GM12878 (cell line): ENCODE data around the gene RCAN1. TPM values are rescaled to one million over a fixed set of nuclear protein-coding genes. Genes with fewer than 3 reads are reported as not detected.

Experiments used
- ATAC-seq: fragments of 200-7000 bp; cut with Tn5 transposase; 3 replicates; pipeline ENCODE4 v1.9.1; 2020; ENCODE audit warnings: mild to moderate bottlenecking, moderate library complexity
- BruUV-seq: library from RNA; stranded (reverse); fragments of 400-500 nt; replicated peaks from 2 replicates; lab custom pipeline; 2021; lab: Mats Ljungman, UMichigan
- CTCF ChIA-PET: fragments of 300-600 bp; sonication (Branson Sonifier 250); formaldehyde crosslinking; extraction: SDS; loops from one replicate; lab custom pipeline; 2021; ENCODE audit warnings: inconsistent platforms; lab: Yijun Ruan, JAX
- POLR2A ChIA-PET: fragments of 350-600 bp; formaldehyde crosslinking; extraction: SDS; loops from one replicate; lab custom pipeline; 2021; ENCODE audit warnings: inconsistent platforms; lab: Charles Lee
- RAD21 ChIA-PET: fragments of 300-600 bp; sonication (Branson Sonifier 250); formaldehyde crosslinking; loops from one replicate; lab custom pipeline; 2023; ENCODE audit warnings: antibody characterized with exemption; ENCODE audit not compliant: unreplicated experiment; lab: Charles Lee
- SMC1A ChIA-PET: fragments of 300-600 bp; sonication (Branson Sonifier 250); formaldehyde crosslinking; loops from one replicate; lab custom pipeline; 2023; ENCODE audit not compliant: unreplicated experiment, uncharacterized antibody; lab: Charles Lee
- DNase-seq: peaks from one replicate; pipeline ENCODE4 v3.0.0-alpha.2; 2011; ENCODE audit warnings: low read depth, low spot score
- FAIRE-seq: peaks from 3 replicates; lab custom pipeline; 2011; peaks lifted over from hg19 to GRCh38; lab: Jason Lieb, UNC
- H2AFZ ChIP-seq: 2 replicates; pipeline ENCODE4 v1.6.0; 2011; ENCODE audit warnings: low read depth, low read length, control low read depth; ENCODE audit not compliant: control insufficient read depth
- H3K27ac ChIP-seq: 2 replicates; pipeline ENCODE4 v1.5.1; 2011; ENCODE audit warnings: control low read depth; ENCODE audit not compliant: control insufficient read depth, insufficient read depth
- H3K27me3 ChIP-seq, 2 experiments: replicated peaks in 1 of 2; 2 replicates each; pipeline versions ENCODE4 v1.6.0 to v1.6.1; 2011; ENCODE audit warnings: low read length in 1 of 2; ENCODE audit not compliant: control insufficient read depth in 2 of 2, insufficient read depth in 2 of 2
- H3K36me3 ChIP-seq, 2 experiments: 2 replicates each; pipeline ENCODE4 v1.5.1; 2011; ENCODE audit warnings: low read length in 1 of 2; ENCODE audit not compliant: control insufficient read depth in 2 of 2, insufficient read depth in 2 of 2
- H3K4me1 ChIP-seq: 2 replicates; pipeline ENCODE4 v1.6.1; 2011; ENCODE audit warnings: mild to moderate bottlenecking, low read length, moderate library complexity, mixed read lengths; ENCODE audit not compliant: control insufficient read depth, insufficient read depth
- H3K4me2 ChIP-seq: 2 replicates; pipeline ENCODE4 v1.6.0; 2011; ENCODE audit warnings: control low read depth; ENCODE audit not compliant: control insufficient read depth, insufficient read depth
- H3K4me3 ChIP-seq: fragments of 200-600 bp; sonication (generic); 2 replicates; pipeline ENCODE4 v1.5.1; 2016
- H3K79me2 ChIP-seq: 2 replicates; pipeline ENCODE4 v1.6.0; 2011; ENCODE audit warnings: low read length; ENCODE audit not compliant: control insufficient read depth, insufficient read depth
- H3K9ac ChIP-seq: 2 replicates; pipeline ENCODE4 v1.8.0; 2011; ENCODE audit warnings: low read length, control low read depth, mixed read lengths; ENCODE audit not compliant: control insufficient read depth, insufficient read depth
- H3K9me3 ChIP-seq: replicated peaks from 3 replicates; pipeline ENCODE4 v1.5.1; 2011; ENCODE audit warnings: mild to moderate bottlenecking, low read length; ENCODE audit not compliant: control insufficient read depth, insufficient read depth
- H4K20me1 ChIP-seq: 2 replicates; pipeline ENCODE4 v1.6.0; 2011; ENCODE audit not compliant: control insufficient read depth, insufficient read depth
- CBX5 ChIP-seq: sonication (generic); IDR thresholded peaks from 2 replicates; pipeline ENCODE4 v1.6.1; 2016; ENCODE audit warnings: low read depth, moderate library complexity, mild to moderate bottlenecking, inconsistent platforms
- ETV6 ChIP-seq, 2 experiments: fragments of 450-650 bp in 1 of 2; IDR thresholded peaks in 1 of 2; conservative IDR thresholded peaks in 1 of 2; 2 replicates each; pipeline ENCODE4 v1.6.1; 2014; ENCODE audit warnings: antibody characterized with exemption in 1 of 2, borderline replicate concordance in 1 of 2, low read depth in 1 of 2, mild to moderate bottlenecking in 1 of 2, moderate library complexity in 1 of 2
- GATAD2B ChIP-seq: fragments of 450-650 bp; conservative IDR thresholded peaks from 2 replicates; pipeline ENCODE4 v1.6.1; 2017; ENCODE audit warnings: low read depth, mild to moderate bottlenecking, moderate library complexity
- NR2C2 ChIP-seq: IDR thresholded peaks from 2 replicates; pipeline ENCODE4 v1.6.1; 2011; ENCODE audit warnings: borderline replicate concordance, low read depth; ENCODE audit not compliant: control insufficient read depth, insufficient read length
- SMAD1 ChIP-seq: fragments of 450-650 bp; IDR thresholded peaks from 2 replicates; pipeline ENCODE4 v1.6.1; 2018; ENCODE audit warnings: mild to moderate bottlenecking, low read depth; ENCODE audit not compliant: partially characterized antibody
- TBL1XR1 ChIP-seq: IDR thresholded peaks from 2 replicates; pipeline ENCODE4 v1.6.1; 2012; ENCODE audit warnings: low read depth, low read length, improper control_type of control experiment
- TCF12 ChIP-seq: IDR thresholded peaks from 2 replicates; pipeline ENCODE4 v1.6.1; 2011; ENCODE audit warnings: low read depth, mild to moderate bottlenecking, low read length
- TCF3 ChIP-seq: IDR thresholded peaks from 2 replicates; pipeline ENCODE4 v1.6.1; 2012; ENCODE audit warnings: low read depth, mild to moderate bottlenecking, low read length, borderline replicate concordance; ENCODE audit not compliant: insufficient read depth
- ZSCAN29 ChIP-seq: fragments of 450-650 bp; IDR thresholded peaks from 2 replicates; pipeline ENCODE4 v1.6.1; 2017; ENCODE audit warnings: mild to moderate bottlenecking, moderate library complexity
- ZZZ3 ChIP-seq: IDR thresholded peaks from 2 replicates; pipeline ENCODE4 v1.6.1; 2011; ENCODE audit warnings: low read depth; ENCODE audit not compliant: control insufficient read depth, insufficient read length
- WGBS: methylation state at CpG from one replicate; pipeline ENCODE4 v1.1.6; 2016; ENCODE audit warnings: low lambda C conversion rate; ENCODE audit not compliant: insufficient replicate concordance, insufficient coverage; ENCODE audit errors: missing lambda C conversion rate; 5-methylcytosine and 5-hydroxymethylcytosine counted together
- in situ Hi-C: fragments of 300-500 bp; cut with MboI; formaldehyde crosslinking; loops from 9 replicates; pipeline ENCODE4 v1.14.3; 2018; ENCODE audit warnings: mixed read lengths
- intact Hi-C: fragments of 100-400 bp; cut with micrococcal nuclease; formaldehyde crosslinking; loops from one replicate; pipeline ENCODE4 v1.14.2; 2022; ENCODE audit not compliant: unreplicated experiment
- polyA plus RNA-seq, 11 experiments: library from polyadenylated mRNA; depleted of rRNA in 4 of 11; unstranded in 6 of 11; stranded (reverse) in 5 of 11; fragments of >200 nt; fragmentation: Nextera tagmentation in 4 of 11; fragmentation: Illumina TruSeq in 1 of 11; extraction: Ambion mirVana in 4 of 11; extraction: Trizol in 1 of 11; gene quantifications; 1 replicate in 1 of 11; 2 replicates in 10 of 11; pipeline versions ENCODE4 v1.2.1 to v1.2.3, GENCODE V29; 2011 to 2016; ENCODE audit warnings: inconsistent platforms in 2 of 11, missing spikeins in 2 of 11, low read depth in 1 of 11
- total RNA-seq, 4 experiments: library from RNA; depleted of rRNA in 3 of 4; stranded (reverse); fragments of >200 nt in 3 of 4; fragmentation: Illumina TruSeq in 1 of 4; extraction: Trizol in 1 of 4; gene quantifications; 2 replicates each; pipeline versions ENCODE4 v1.2.1 to v1.2.3, GENCODE V29; 2013 to 2021
- TF ChIP-seq, protein P1 (sequence below): fragments of 450-650 bp; IDR thresholded peaks from 2 replicates; pipeline ENCODE4 v1.6.1; 2017; ENCODE audit warnings: mild to moderate bottlenecking, low read depth, inconsistent platforms; ENCODE audit not compliant: poor library complexity, severe bottlenecking
- TF ChIP-seq, protein P2 (sequence below): fragments of 150-350 bp; IDR thresholded peaks from 2 replicates; pipeline ENCODE4 v1.6.1; 2014; ENCODE audit warnings: mild to moderate bottlenecking, low read depth, low read length

The RCAN1 gene
- total and polyA plus RNA-seq, 10 of the 15 experiments (the other 5 are each of a cell fraction or from before 2014, with no cell fraction given) = 2.8 to 12.9 (median 10.5) TPM

DNA sequence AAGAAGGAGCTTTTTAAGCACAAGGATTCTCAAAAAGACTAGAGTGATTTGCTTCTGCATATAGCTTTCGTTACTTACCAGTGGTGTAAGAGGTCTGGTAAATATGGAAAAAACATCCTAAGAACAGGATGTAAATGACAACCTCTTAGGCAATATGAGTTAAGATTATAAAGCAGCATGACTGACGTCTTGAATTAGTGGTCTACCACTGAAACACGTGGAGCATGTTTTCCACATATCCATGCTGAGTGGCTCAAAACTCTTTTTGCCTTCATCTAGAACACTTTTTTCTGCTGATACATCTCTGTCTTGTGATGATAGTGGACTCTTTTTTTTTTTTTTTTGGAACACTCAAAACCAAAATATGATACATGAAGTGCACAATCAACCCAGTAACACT, 44.6 kb downstream of the RCAN1 start:
- Histone ChIP-seq H4K20me1 (no peaks in the 10 kb centered on the region), H3K27me3 (no peaks in the 10 kb centered on the region), H2AFZ (no peak overlapping the region), H3K9ac (no peak overlapping the region), H3K4me3 (no peak overlapping the region), H3K36me3 (peaks cover 0 to under 1% of the 10 kb centered on the region in 2 experiments; a peak in 2 of 4 replicates), H3K4me1 (peaks cover 8% of the 10 kb centered on the region), H3K79me2 (no peaks in the 10 kb centered on the region), H3K9me3 (no peaks in the 10 kb centered on the region; the same call in 1 of the 3 replicates), H3K27ac (no peak overlapping the region), H3K4me2 (no peak overlapping the region)
- FAIRE-seq = no peak
- 69% methylated on average over 3 of the region's 3 CpGs for WGBS
- intact Hi-C loops (no loop called here), in situ Hi-C loops (no loop called here)
- CTCF ChIA-PET = interaction anchor here (1.1 kb wide), 1 partner anchor 32 kb away, joined by 3 read pairs; no protein-coding TSS in a partner anchor
- no peak for ATAC-seq
- RAD21 ChIA-PET = interaction anchor here (0.7 kb wide), 1 partner anchor 708 kb away, joined by 3 read pairs; no protein-coding TSS in a partner anchor
- DNase-seq = no peak
- BruUV-seq = no TSS peak
- POLR2A ChIA-PET = no interaction called here
- TF ChIP-seq TCF3 = no peak
- no peak for TF ChIP-seq ZSCAN29
- TF ChIP-seq GATAD2B = no peak
- TF ChIP-seq SMAD1 = no peak
- TF ChIP-seq NR2C2 = no peak
- TF ChIP-seq CBX5 = no peak
- TF ChIP-seq TCF12 = no peak
- TF ChIP-seq ZZZ3 = no peak
- TF ChIP-seq, protein P1, sequence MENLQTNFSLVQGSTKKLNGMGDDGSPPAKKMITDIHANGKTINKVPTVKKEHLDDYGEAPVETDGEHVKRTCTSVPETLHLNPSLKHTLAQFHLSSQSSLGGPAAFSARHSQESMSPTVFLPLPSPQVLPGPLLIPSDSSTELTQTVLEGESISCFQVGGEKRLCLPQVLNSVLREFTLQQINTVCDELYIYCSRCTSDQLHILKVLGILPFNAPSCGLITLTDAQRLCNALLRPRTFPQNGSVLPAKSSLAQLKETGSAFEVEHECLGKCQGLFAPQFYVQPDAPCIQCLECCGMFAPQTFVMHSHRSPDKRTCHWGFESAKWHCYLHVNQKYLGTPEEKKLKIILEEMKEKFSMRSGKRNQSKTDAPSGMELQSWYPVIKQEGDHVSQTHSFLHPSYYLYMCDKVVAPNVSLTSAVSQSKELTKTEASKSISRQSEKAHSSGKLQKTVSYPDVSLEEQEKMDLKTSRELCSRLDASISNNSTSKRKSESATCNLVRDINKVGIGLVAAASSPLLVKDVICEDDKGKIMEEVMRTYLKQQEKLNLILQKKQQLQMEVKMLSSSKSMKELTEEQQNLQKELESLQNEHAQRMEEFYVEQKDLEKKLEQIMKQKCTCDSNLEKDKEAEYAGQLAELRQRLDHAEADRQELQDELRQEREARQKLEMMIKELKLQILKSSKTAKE = no peak
- TF ChIP-seq TBL1XR1 = no peak
- TF ChIP-seq ETV6 (conservative IDR thresholded peaks at IDR 0.05 in 1 of 2, IDR thresholded peaks at IDR 0.05 in 1 of 2; ENCODE audit: borderline replicate concordance in 1 of 2, low read depth in 1 of 2) = no peak
- TF ChIP-seq, protein P2, sequence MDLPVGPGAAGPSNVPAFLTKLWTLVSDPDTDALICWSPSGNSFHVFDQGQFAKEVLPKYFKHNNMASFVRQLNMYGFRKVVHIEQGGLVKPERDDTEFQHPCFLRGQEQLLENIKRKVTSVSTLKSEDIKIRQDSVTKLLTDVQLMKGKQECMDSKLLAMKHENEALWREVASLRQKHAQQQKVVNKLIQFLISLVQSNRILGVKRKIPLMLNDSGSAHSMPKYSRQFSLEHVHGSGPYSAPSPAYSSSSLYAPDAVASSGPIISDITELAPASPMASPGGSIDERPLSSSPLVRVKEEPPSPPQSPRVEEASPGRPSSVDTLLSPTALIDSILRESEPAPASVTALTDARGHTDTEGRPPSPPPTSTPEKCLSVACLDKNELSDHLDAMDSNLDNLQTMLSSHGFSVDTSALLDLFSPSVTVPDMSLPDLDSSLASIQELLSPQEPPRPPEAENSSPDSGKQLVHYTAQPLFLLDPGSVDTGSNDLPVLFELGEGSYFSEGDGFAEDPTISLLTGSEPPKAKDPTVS = no peak
- SMC1A ChIA-PET = interaction anchor here (0.9 to 1.3 kb wide), 2 partner anchors 12 to 46 kb away, joined by 3 read pairs; no protein-coding TSS in a partner anchor
